Esophagus squamous epithelium (tissue), 5 donors: ENCODE measurements around the gene METRN. TPM values are rescaled to one million over a fixed set of nuclear protein-coding genes. Genes with fewer than 3 reads are reported as not detected.
"Not testable (repeated sequence)": the region's sequence is repeated elsewhere in the genome, so short reads cannot be mapped to it uniquely, and the experiment has no call there.

ENCODE experiments used
- DNase-seq: peaks from one replicate; lab custom pipeline; 2025; lab: John Stamatoyannopoulos, UW
- H3K27ac ChIP-seq, 4 donors: fragments of 200-600 bp; sonication (generic); one replicate each; pipeline ENCODE4 v1.5.1; 2016 to 2019; ENCODE audit warnings: mild to moderate bottlenecking in 1 of 4
- H3K27me3 ChIP-seq, 4 donors: fragments of 200-600 bp; sonication (generic); 1 replicate in 3 of 4; 2 replicates in 1 of 4; pipeline versions ENCODE4 v1.5.1 to v1.6.0; 2017 to 2021; ENCODE audit warnings: antibody characterized with exemption in 1 of 4
- H3K36me3 ChIP-seq, 3 donors: fragments of 200-600 bp; sonication (generic); one replicate each; pipeline ENCODE4 v1.5.1; 2016 to 2019
- H3K4me1 ChIP-seq, 3 donors: fragments of 200-600 bp; sonication (generic); one replicate each; pipeline ENCODE4 v1.5.1; 2017 to 2019
- H3K4me3 ChIP-seq, 4 donors: fragments of 200-600 bp; sonication (generic); 1 replicate in 3 of 4; 2 replicates in 1 of 4; pipeline ENCODE4 v1.5.1; 2016 to 2019; ENCODE audit warnings: mild to moderate bottlenecking in 2 of 4, moderate library complexity in 1 of 4
- H3K9me3 ChIP-seq, 3 donors: fragments of 200-600 bp; sonication (generic); one replicate each; pipeline ENCODE4 v1.5.1; 2016 to 2019
- POLR2A ChIP-seq, 4 donors: fragments of 450-650 bp; IDR thresholded peaks; one replicate each; pipeline ENCODE4 v1.6.1; 2017; ENCODE audit warnings: antibody characterized with exemption in 4 of 4, mild to moderate bottlenecking in 4 of 4, moderate library complexity in 3 of 4
- WGBS, 2 donors: methylation state at CpG; one replicate each; pipeline ENCODE4 v1.1.5; 2018; 5-methylcytosine and 5-hydroxymethylcytosine counted together
- intact Hi-C: fragments of 100-400 bp; cut with DNase I; formaldehyde crosslinking; loops from one replicate; pipeline ENCODE4 v1.15.0; 2022
- total RNA-seq, 4 donors: library from RNA; depleted of rRNA; stranded (reverse); fragments of >200 nt; gene quantifications; one replicate each; pipeline ENCODE4 v1.1.0, GENCODE V29; 2016
- TF ChIP-seq, protein P1 (sequence below), 6 experiments: fragments of 450-650 bp in 4 of 6; fragments of 200-600 bp in 2 of 6; sonication (generic) in 2 of 6; IDR thresholded peaks; one replicate each; pipeline ENCODE4 v1.5.1; 2016 to 2019; ENCODE audit warnings: antibody characterized with exemption in 6 of 6, mild to moderate bottlenecking in 4 of 6, moderate library complexity in 4 of 6
- donor health status: DM: yes; HTN: yes; CAD: no.

METRN gene
- total RNA-seq, 4 donors from 2014 or later, result 4.2 to 12.7 (median 8.8) TPM

- no peak for DNase-seq
- 75 to 94% methylated on average over 2 to 9 of the region's 51 CpGs for WGBS, 2 donors
Measured at GRCh38 chr16:686459-687260, 28.3 kb upstream of the METRN start.

DNA sequence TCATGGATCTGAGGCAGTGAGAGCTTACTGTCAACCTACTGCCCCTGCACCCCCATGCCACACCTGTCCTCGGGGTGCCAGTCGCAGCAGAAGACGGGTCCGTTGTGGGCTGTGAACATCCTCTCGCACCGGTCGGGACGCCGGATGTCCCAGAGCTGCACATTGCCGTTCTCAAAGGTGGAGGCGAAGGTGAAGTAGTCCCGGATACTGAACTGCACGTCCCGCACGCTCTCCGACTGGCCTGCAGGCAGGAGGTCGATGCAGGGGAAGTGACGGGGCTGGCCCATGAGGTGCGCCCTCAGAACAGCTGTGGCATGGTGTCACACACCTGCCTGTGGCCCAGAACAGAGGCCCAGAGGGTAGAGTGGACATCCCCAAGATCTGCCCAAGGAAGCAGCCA lies 27.4 kb upstream of the METRN start:
- DNase-seq, result no peak
- Histone ChIP-seq H3K4me1 (peaks cover 49 to 85% (median 49%) of the 10 kb centered on the region in 3 donors), H3K9me3 (no peaks in the 10 kb centered on the region), H3K36me3 (peaks cover 6 to 40% (median 7%) of the 10 kb centered on the region in 3 donors), H3K27me3 (peaks cover 0 to 10% (median 0%) of the 10 kb centered on the region in 4 donors), H3K27ac (no peak overlapping the region), H3K4me3 (no peak overlapping the region)
- WGBS, 2 donors, result no CpG with 5 or more reads among the region's 19 CpGs
- intact Hi-C loops, result no loop called here
- no peak for TF ChIP-seq POLR2A (IDR thresholded peaks at IDR 0.05)
- TF ChIP-seq, protein P1, sequence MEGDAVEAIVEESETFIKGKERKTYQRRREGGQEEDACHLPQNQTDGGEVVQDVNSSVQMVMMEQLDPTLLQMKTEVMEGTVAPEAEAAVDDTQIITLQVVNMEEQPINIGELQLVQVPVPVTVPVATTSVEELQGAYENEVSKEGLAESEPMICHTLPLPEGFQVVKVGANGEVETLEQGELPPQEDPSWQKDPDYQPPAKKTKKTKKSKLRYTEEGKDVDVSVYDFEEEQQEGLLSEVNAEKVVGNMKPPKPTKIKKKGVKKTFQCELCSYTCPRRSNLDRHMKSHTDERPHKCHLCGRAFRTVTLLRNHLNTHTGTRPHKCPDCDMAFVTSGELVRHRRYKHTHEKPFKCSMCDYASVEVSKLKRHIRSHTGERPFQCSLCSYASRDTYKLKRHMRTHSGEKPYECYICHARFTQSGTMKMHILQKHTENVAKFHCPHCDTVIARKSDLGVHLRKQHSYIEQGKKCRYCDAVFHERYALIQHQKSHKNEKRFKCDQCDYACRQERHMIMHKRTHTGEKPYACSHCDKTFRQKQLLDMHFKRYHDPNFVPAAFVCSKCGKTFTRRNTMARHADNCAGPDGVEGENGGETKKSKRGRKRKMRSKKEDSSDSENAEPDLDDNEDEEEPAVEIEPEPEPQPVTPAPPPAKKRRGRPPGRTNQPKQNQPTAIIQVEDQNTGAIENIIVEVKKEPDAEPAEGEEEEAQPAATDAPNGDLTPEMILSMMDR (IDR thresholded peaks at IDR 0.05), result no peak

More at GRCh38 chr16:686459-687260, 28.3 kb upstream of the METRN start:
- H3K36me3 ChIP-seq, result peaks cover 15 to 49% (median 15%) of the 10 kb centered on the region in 3 donors
- no peaks in the 10 kb centered on the region for H3K9me3 ChIP-seq
- no peak overlapping the region for H3K27ac ChIP-seq
- no peak for TF ChIP-seq POLR2A (IDR thresholded peaks at IDR 0.05)
- TF ChIP-seq, protein P1 (IDR thresholded peaks at IDR 0.05), result no peak
- no peak overlapping the region for H3K4me3 ChIP-seq
- H3K4me1 ChIP-seq, result peaks cover 56 to 85% (median 57%) of the 10 kb centered on the region in 3 donors
- H3K27me3 ChIP-seq, result peaks cover 0 to 2% (median 0%) of the 10 kb centered on the region in 4 donors
- intact Hi-C loops, result no loop called here

DNA sequence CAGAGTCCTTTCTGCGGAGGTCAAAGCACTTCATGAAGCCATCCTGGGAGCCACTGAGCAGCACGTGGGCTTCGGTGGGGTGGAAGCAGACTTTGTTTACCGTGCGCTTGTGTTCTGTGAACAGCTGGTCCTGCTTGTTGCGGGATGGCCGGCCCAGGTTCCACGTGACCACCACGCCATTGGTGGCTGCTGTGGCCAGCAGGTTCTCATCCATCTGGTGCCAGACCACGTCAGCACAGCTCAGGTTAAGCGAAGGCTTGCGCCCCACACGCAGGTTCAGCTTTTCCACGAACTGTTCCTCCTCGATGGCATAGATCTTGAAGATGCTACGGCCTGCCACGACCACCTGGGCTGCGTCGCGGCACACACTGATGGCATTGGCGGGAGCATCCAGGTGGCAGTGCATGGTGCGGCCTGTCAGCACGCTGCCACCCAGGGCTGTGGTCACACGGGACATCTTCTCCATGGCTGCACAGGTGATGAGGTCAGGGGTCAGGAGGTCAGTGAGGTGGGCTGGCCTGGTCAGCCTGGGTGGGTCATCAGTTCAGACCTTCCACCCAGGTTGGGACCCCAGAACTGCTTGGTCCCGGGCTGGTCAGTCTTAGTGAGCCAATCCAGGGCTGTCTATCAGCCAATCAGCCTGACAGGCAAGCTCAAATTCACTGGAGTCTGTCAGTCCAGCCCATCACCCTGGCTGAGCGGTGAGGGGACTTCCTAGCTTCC lies 25.6 kb upstream of the METRN start:
- Histone ChIP-seq H3K4me3 (peak overlapping the region; percentile 54 to 96 (median 72)), H3K36me3 (peaks cover 4 to 32% (median 6%) of the 10 kb centered on the region in 3 donors), H3K27me3 (peaks cover 0 to 28% (median 6%) of the 10 kb centered on the region in 4 donors), H3K4me1 (peaks cover 38 to 90% (median 49%) of the 10 kb centered on the region in 3 donors), H3K27ac (peak overlapping the region; percentile 81 to 90 (median 86)), H3K9me3 (no peaks in the 10 kb centered on the region)
- 74 to 80% methylated on average over 13 to 14 of the region's 26 CpGs for WGBS, 2 donors
- no peak for DNase-seq
- intact Hi-C loops, result no loop called here
- TF ChIP-seq POLR2A (IDR thresholded peaks at IDR 0.05), result no peak
- TF ChIP-seq, protein P1 (IDR thresholded peaks at IDR 0.05), result no peak

GRCh38 chr16:691242-691641 lies 23.7 kb upstream of the METRN start:
- Histone ChIP-seq H3K36me3 (peaks cover 4 to 22% (median 6%) of the 10 kb centered on the region in 3 donors), H3K27ac (peak overlapping the region in 3 of 4 donors; percentile 81 to 90 (median 87)), H3K27me3 (peaks cover 0 to 47% (median 18%) of the 10 kb centered on the region in 4 donors), H3K4me1 (peaks cover 38 to 90% (median 54%) of the 10 kb centered on the region in 3 donors)
- H3K4me3 ChIP-seq, DNase-seq, intact Hi-C loops, H3K9me3 ChIP-seq: not testable (repeated sequence)
- 45 to 70% methylated on average over 16 of the region's 16 CpGs for WGBS, 2 donors

DNA sequence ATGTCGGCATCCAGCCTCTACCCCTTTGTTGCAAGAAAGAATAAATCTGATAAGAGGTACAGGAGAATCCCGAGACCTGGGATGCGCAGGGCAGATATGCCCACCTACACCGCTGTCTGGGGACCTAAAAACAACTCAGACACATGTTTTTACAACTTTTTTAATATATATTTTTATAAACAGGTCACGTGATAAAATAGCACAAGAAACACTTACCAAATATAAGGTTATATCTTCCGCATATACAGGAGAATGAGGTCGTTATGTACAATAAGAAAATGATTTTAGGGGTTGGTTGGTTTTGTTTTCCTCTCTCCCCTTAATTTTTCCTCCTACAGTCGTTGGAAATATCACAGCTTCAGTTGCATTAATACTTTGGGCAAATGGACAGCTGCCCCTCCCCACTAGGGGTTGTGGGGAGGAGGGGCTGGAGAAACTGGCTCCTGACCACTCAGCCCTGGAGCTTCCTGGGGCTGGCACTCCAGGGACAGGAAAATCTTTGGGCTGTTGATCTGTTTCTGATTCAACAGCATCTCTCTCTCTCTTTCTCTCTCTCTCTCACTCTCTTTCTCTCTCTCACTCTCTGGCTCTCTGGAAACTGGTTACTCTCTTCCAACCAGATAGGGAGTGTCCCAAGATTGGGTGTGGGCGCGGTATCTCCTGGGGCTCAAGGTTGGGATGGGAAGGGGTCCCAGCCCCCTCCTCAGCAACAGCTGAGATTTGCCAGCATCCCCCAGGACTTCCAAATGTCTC lies 22.4 kb upstream of the METRN start:
- Histone ChIP-seq H3K9me3 (no peaks in the 10 kb centered on the region), H3K27me3 (peaks cover 0 to 60% (median 18%) of the 10 kb centered on the region in 4 donors), H3K36me3 (peaks cover 0 to 9% (median 0%) of the 10 kb centered on the region in 3 donors), H3K4me1 (peaks cover 40 to 87% (median 56%) of the 10 kb centered on the region in 3 donors), H3K4me3 (no peak overlapping the region), H3K27ac (peak overlapping the region; percentile 5 to 90 (median 84))
- 54% methylated on average over 8 to 10 of the region's 10 CpGs for WGBS, 2 donors
- TF ChIP-seq POLR2A (IDR thresholded peaks at IDR 0.05), result no peak
- TF ChIP-seq, protein P1 (IDR thresholded peaks at IDR 0.05), result no peak
- no peak for DNase-seq
- intact Hi-C loops, result no loop called here
